Karpas-422 (cell line): Measurements from ENCODE around the gene CREB1. TPM values are rescaled to one million over a fixed set of nuclear protein-coding genes. Genes with fewer than 3 reads are reported as not detected.
"Not testable (repeated sequence)": the region's sequence is repeated elsewhere in the genome, so short reads cannot be mapped to it uniquely, and the experiment has no call there.

ENCODE experiments used
- DNase-seq: peaks from one replicate; pipeline ENCODE4 v3.0.0-alpha.2; 2015
- H2AFZ ChIP-seq: fragments of 200-600 bp; sonication (generic); 2 replicates; pipeline ENCODE4 v1.6.1; 2014; ENCODE audit warnings: antibody characterized with exemption, low read length, mixed read lengths
- H3K27ac ChIP-seq: fragments of 200-600 bp; sonication (generic); 2 replicates; pipeline ENCODE4 v1.5.1; 2014; ENCODE audit warnings: mild to moderate bottlenecking, low read length, moderate library complexity
- H3K27me3 ChIP-seq: fragments of 200-600 bp; sonication (generic); 2 replicates; pipeline ENCODE4 v1.6.1; 2014; ENCODE audit warnings: low read length, mixed read lengths
- H3K36me3 ChIP-seq: fragments of 200-600 bp; sonication (generic); 2 replicates; pipeline ENCODE4 v1.6.1; 2014; ENCODE audit warnings: low read length, mixed read lengths; ENCODE audit not compliant: insufficient read depth
- H3K4me1 ChIP-seq: fragments of 200-600 bp; sonication (generic); 2 replicates; pipeline ENCODE4 v1.6.1; 2014; ENCODE audit warnings: mild to moderate bottlenecking, low read length, mixed read lengths
- H3K4me2 ChIP-seq: fragments of 200-600 bp; sonication (generic); 2 replicates; pipeline ENCODE4 v1.6.1; 2014; ENCODE audit warnings: low read length, low read depth, mild to moderate bottlenecking; ENCODE audit not compliant: poor library complexity, severe bottlenecking
- H3K4me3 ChIP-seq: fragments of 200-600 bp; sonication (generic); 2 replicates; pipeline ENCODE4 v1.5.1; 2014; ENCODE audit warnings: mild to moderate bottlenecking, antibody characterized with exemption, low read length, mixed read lengths
- H3K79me2 ChIP-seq: fragments of 200-600 bp; sonication (generic); 2 replicates; pipeline ENCODE4 v1.6.1; 2014; ENCODE audit warnings: mild to moderate bottlenecking, low read length, mixed read lengths
- H3K9ac ChIP-seq: fragments of 200-600 bp; sonication (generic); 2 replicates; pipeline ENCODE4 v1.6.0; 2014; ENCODE audit warnings: low read length
- H3K9me2 ChIP-seq: fragments of 200-600 bp; sonication (generic), shearing (Covaris generic); replicated peaks from 2 replicates; pipeline ENCODE4 v1.6.0; 2014; ENCODE audit warnings: mild to moderate bottlenecking, low read length, moderate library complexity; ENCODE audit not compliant: insufficient read depth
- H3K9me3 ChIP-seq: fragments of 300-700, 200-600 bp; sonication (generic); 2 replicates; pipeline ENCODE4 v1.6.1; 2014; ENCODE audit warnings: low read length, mixed read lengths
- H4K20me1 ChIP-seq: fragments of 200-600 bp; sonication (generic); 2 replicates; pipeline ENCODE4 v1.6.1; 2014; ENCODE audit warnings: mild to moderate bottlenecking, antibody characterized with exemption, low read length, low read depth; ENCODE audit not compliant: insufficient read depth
- total RNA-seq: library from RNA; depleted of rRNA; stranded (reverse); fragments of >200 nt; shearing (Covaris generic); gene quantifications from 2 replicates; pipeline ENCODE4 v1.2.3, GENCODE V29; 2014; ENCODE audit warnings: low replicate concordance; rRNA removed

The CREB1 gene
- total RNA-seq, 1 experiment from 2014 or later: 74.6 TPM

DNA sequence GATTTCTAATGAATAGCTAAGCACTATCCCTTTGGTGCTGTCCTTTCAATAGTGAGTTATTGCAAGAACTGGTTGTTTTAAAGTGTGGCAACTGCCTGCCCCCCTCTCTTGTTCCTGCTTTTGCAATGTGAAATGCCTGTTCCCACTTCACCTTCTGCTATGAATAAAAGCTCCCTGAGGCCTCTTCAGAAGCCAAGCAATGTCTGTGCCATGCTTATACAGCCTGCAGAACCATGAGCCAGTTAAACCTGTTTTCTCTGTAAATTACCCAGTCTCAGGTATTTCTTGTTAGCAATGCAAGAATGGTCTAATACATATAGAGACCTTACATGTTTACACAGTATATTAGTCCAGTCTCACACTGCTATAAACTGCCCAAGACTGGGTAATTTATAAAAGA, 110.4 kb downstream of the CREB1 start:
- H3K9ac ChIP-seq: no peak overlapping the region
- no peak overlapping the region for H3K27ac ChIP-seq
- DNase-seq: no peak
- H3K36me3 ChIP-seq: no peaks in the 10 kb centered on the region
- no peaks in the 10 kb centered on the region for H3K79me2 ChIP-seq
- H3K4me1 ChIP-seq: no peaks in the 10 kb centered on the region
- H3K4me2 ChIP-seq: no peak overlapping the region
- H3K27me3 ChIP-seq: no peaks in the 10 kb centered on the region
- no peaks in the 10 kb centered on the region for H4K20me1 ChIP-seq
- H2AFZ ChIP-seq: no peak overlapping the region
- no peaks in the 10 kb centered on the region for H3K9me2 ChIP-seq
- H3K4me3 ChIP-seq: no peak overlapping the region
- H3K9me3 ChIP-seq: peaks cover 14% of the 10 kb centered on the region

DNA sequence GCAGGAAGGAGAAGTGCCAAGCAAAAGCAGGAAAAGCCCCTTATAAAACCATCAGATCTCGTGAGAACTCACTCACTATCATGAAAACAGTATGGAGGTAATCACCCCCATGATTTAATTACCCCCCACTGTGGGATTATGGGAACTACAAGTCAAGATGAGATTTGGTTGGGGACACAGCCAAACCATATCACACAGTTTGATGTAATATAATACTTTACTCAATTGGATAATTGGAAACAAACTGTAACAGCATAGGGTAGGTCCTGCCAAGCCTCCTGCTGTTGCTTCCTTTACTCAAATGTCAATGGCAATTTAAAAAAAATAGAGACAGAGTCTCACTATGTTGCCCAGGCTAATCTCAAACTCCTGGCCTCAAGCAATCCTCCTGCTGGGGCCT, 110.9 kb downstream of the CREB1 start:
- Histone ChIP-seq H3K27ac (no peak overlapping the region), H2AFZ (no peak overlapping the region), H3K36me3 (no peaks in the 10 kb centered on the region), H4K20me1 (no peaks in the 10 kb centered on the region), H3K27me3 (no peaks in the 10 kb centered on the region), H3K9me3 (peaks cover 14% of the 10 kb centered on the region), H3K4me3 (no peak overlapping the region), H3K79me2 (no peaks in the 10 kb centered on the region), H3K4me2 (no peak overlapping the region), H3K9ac (no peak overlapping the region), H3K9me2 (no peaks in the 10 kb centered on the region), H3K4me1 (no peaks in the 10 kb centered on the region)
- no peak for DNase-seq

DNA sequence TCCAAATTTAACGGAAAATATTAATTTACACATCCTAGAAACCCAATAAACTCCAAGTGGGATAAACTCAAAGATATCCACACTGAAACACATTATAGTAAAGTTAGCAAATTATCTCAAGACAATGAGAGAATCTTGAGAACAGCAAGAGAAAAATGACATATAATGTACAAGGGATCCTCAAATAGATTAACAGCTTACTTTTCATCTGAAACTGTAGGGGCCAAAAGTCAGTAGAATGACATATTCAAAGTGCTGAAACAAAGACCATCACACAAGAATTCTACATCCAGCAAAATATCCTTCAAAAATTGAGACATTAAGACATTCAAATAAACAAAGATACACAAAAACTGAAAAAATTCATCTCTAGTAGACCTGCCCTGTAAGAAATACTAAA, 114.1 kb downstream of the CREB1 start:
- Histone ChIP-seq H3K79me2 (no peaks in the 10 kb centered on the region), H3K9me3 (peaks cover 14% of the 10 kb centered on the region), H3K4me1 (no peaks in the 10 kb centered on the region), H3K36me3 (no peaks in the 10 kb centered on the region), H3K27me3 (no peaks in the 10 kb centered on the region), H3K27ac (no peak overlapping the region), H2AFZ (no peak overlapping the region), H3K4me2 (no peak overlapping the region), H3K9me2 (no peaks in the 10 kb centered on the region), H4K20me1 (no peaks in the 10 kb centered on the region), H3K9ac (no peak overlapping the region), H3K4me3 (no peak overlapping the region)
- no peak for DNase-seq

DNA sequence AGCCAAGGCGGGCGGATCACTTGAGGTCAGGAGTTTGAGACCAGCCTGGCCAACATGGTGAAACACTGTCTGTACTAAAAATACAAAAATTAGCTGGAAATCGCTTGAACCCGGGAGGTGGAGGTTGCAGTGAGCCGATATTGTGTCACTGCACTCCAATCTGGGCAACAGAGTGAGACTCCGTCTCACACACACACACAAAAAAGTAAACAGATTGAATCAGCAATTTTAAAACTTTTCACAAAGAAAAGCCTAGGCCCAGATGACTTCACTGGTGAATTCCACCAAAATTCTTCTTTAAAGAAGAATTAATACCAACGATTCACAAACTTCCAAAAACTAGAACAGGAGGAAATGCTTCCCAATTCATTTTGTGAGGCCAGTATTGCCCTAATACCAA, 116.8 kb downstream of the CREB1 start:
- not testable (repeated sequence) for H3K4me1 ChIP-seq, H3K36me3 ChIP-seq, H3K79me2 ChIP-seq, H3K4me3 ChIP-seq, H3K27me3 ChIP-seq, H3K27ac ChIP-seq, H3K9me2 ChIP-seq, H2AFZ ChIP-seq, H4K20me1 ChIP-seq, H3K9ac ChIP-seq, H3K9me3 ChIP-seq, H3K4me2 ChIP-seq, DNase-seq

Other genes starting within 250 kb of the CREB1 start
- gene METTL21A, start 95.4 kb downstream of the CREB1 start, total RNA-seq: 67.9 and 76.3 TPM in 2 replicates
- gene CCNYL1, start 181.7 kb downstream of the CREB1 start, total RNA-seq: 12.6 and 30.5 TPM in 2 replicates
- gene FZD5, start 239.9 kb downstream of the CREB1 start, total RNA-seq: 4.0 and 4.8 TPM in 2 replicates